Body of pancreas (tissue), 4 donors: ENCODE data around the gene ASAP3.

Source experiments
- CTCF ChIP-seq, 7 experiments: fragments of 450-650 bp in 4 of 7; fragments of 200-600 bp in 3 of 7; sonication (generic) in 3 of 7; IDR thresholded peaks; one replicate each; pipeline ENCODE4 v1.5.1; 2016 to 2019; ENCODE audit warnings: antibody characterized with exemption in 7 of 7
- POLR2A ChIP-seq, 3 donors: fragments of 450-650 bp; IDR thresholded peaks; one replicate each; pipeline ENCODE4 v1.6.1; 2016; ENCODE audit warnings: antibody characterized with exemption in 3 of 3, mild to moderate bottlenecking in 2 of 3

GRCh38 chr1:23530747-23531561 lies 47.0 kb upstream of the ASAP3 start, which contains the start of gene E2F2:
- TF ChIP-seq CTCF (IDR thresholded peaks at IDR 0.05) (peak in 1 of 7 experiments; percentile 21), POLR2A (IDR thresholded peaks at IDR 0.05) (peak in 2 of 3 donors; percentile 24 to 38)
